Body of pancreas (tissue), 4 donors: ENCODE results near the gene PRSS33. TPM values are rescaled to one million over a fixed set of nuclear protein-coding genes. Genes with fewer than 3 reads are reported as not detected.

Experiments used
- ATAC-seq: fragments of 150-250 bp; one replicate; pipeline ENCODE4 v1.9.1; 2016
- DNase-seq, 4 donors: peaks; one replicate each; pipeline ENCODE4 v3.0.0-alpha.2; 2019
- H3K27ac ChIP-seq, 4 donors: fragments of 200-600 bp; sonication (generic); 1 replicate in 3 of 4; 2 replicates in 1 of 4; pipeline versions ENCODE4 v1.5.1 to v1.6.1; 2016 to 2019; ENCODE audit warnings: mild to moderate bottlenecking in 1 of 4, mixed read lengths in 1 of 4, moderate library complexity in 1 of 4
- H3K27me3 ChIP-seq, 2 donors: fragments of 200-600 bp; sonication (generic); one replicate each; pipeline ENCODE4 v1.6.0; 2016; ENCODE audit warnings: mild to moderate bottlenecking in 1 of 2
- H3K36me3 ChIP-seq, 2 donors: fragments of 200-600 bp; sonication (generic); replicated peaks in 1 of 2; 2 replicates each; pipeline ENCODE4 v1.5.1; 2016; ENCODE audit warnings: low read depth in 2 of 2; ENCODE audit not compliant: insufficient read depth in 1 of 2
- H3K4me1 ChIP-seq: fragments of 200-600 bp; sonication (generic); one replicate; pipeline ENCODE4 v1.6.0; 2016
- H3K4me3 ChIP-seq, 2 donors: fragments of 200-600 bp; sonication (generic); 1 replicate in 1 of 2; 2 replicates in 1 of 2; pipeline ENCODE4 v1.5.1; 2016 to 2019
- H3K9me3 ChIP-seq, 3 donors: fragments of 200-600 bp; sonication (generic); 1 replicate in 2 of 3; 2 replicates in 1 of 3; pipeline ENCODE4 v1.5.1; 2016
- CTCF ChIP-seq, 7 experiments: fragments of 450-650 bp in 4 of 7; fragments of 200-600 bp in 3 of 7; sonication (generic) in 3 of 7; IDR thresholded peaks; one replicate each; pipeline ENCODE4 v1.5.1; 2016 to 2019; ENCODE audit warnings: antibody characterized with exemption in 7 of 7
- POLR2A ChIP-seq, 3 donors: fragments of 450-650 bp; IDR thresholded peaks; one replicate each; pipeline ENCODE4 v1.6.1; 2016; ENCODE audit warnings: antibody characterized with exemption in 3 of 3, mild to moderate bottlenecking in 2 of 3
- WGBS, 2 donors: methylation state at CpG; one replicate each; pipeline ENCODE4 v1.1.5; 2017; 5-methylcytosine and 5-hydroxymethylcytosine counted together
- intact Hi-C: fragments of 100-400 bp; cut with DNase I; formaldehyde crosslinking; loops from one replicate; pipeline ENCODE4 v1.15.1; 2023
- total RNA-seq, 2 donors: library from RNA; depleted of rRNA; stranded (reverse); fragments of >200 nt; gene quantifications; one replicate each; pipeline ENCODE4 v1.1.0, GENCODE V29; 2016

PRSS33 gene
- total RNA-seq = not detected

- Histone ChIP-seq H3K27me3 (peaks cover 0 to 20% of the 10 kb centered on the region in 2 donors), H3K36me3 (no peaks in the 10 kb centered on the region), H3K9me3 (no peaks in the 10 kb centered on the region), H3K27ac (no peak within 1 kb of the TSS), H3K4me1 (peaks cover 17% of the 10 kb centered on the region), H3K4me3 (no peak within 1 kb of the TSS)
- intact Hi-C loops = no loop called here
- DNase-seq = no peak
- no peak for ATAC-seq
- WGBS, 2 donors = 15 to 21% methylated on average over 9 of the region's 10 CpGs
- TF ChIP-seq POLR2A (IDR thresholded peaks at IDR 0.05) = no peak
- TF ChIP-seq CTCF (IDR thresholded peaks at IDR 0.05) = no peak
These were observed at the start of gene PRSS33 for GRCh38 chr16:2787406-2787805. Gene PRSS33 (minus strand): TSS chr16:2787560. CDS start chr16:2786547, 1,013 bp downstream.

GRCh38 chr16:2836646-2837508 is 49.5 kb upstream of the PRSS33 start:
- no peak overlapping the region for H3K4me3 ChIP-seq
- H3K9me3 ChIP-seq = no peaks in the 10 kb centered on the region
- ATAC-seq (no peak), DNase-seq (no peak)
- no peaks in the 10 kb centered on the region for H3K36me3 ChIP-seq
- intact Hi-C loops = no loop called here
- TF ChIP-seq POLR2A (IDR thresholded peaks at IDR 0.05) (no peak), CTCF (IDR thresholded peaks at IDR 0.05) (no peak)
- peaks cover under 1% of the 10 kb centered on the region for H3K4me1 ChIP-seq
- WGBS, 2 donors = 44 to 50% methylated on average over 10 to 13 of the region's 13 CpGs
- H3K27ac ChIP-seq = peak overlapping the region; percentile 62 to 85 (median 78)
- no peaks in the 10 kb centered on the region for H3K27me3 ChIP-seq

GRCh38 chr16:2835638-2836493 is 48.5 kb upstream of the PRSS33 start:
- no peaks in the 10 kb centered on the region for H3K36me3 ChIP-seq
- peak in 4 of 7 experiments; percentile 11 to 39 (median 35) for TF ChIP-seq CTCF (IDR thresholded peaks at IDR 0.05)
- peak in 2 of 3 donors; percentile 38 to 59 for TF ChIP-seq POLR2A (IDR thresholded peaks at IDR 0.05)
- WGBS, 2 donors = 24 to 29% methylated on average over 19 to 22 of the region's 22 CpGs
- intact Hi-C loops = no loop called here
- no peaks in the 10 kb centered on the region for H3K27me3 ChIP-seq
- H3K4me3 ChIP-seq = no peak overlapping the region
- ATAC-seq = peak; percentile 83
- peak; percentile 62 to 82 (median 73) for DNase-seq
- no peaks in the 10 kb centered on the region for H3K4me1 ChIP-seq
- H3K9me3 ChIP-seq = no peaks in the 10 kb centered on the region
- peak overlapping the region; percentile 62 to 85 (median 78) for H3K27ac ChIP-seq

GRCh38 chr16:2834968-2835367 is 47.6 kb upstream of the PRSS33 start:
- intact Hi-C loops = no loop called here

More at GRCh38 chr16:2834968-2835367, 47.6 kb upstream of the PRSS33 start:
- H3K27ac ChIP-seq = peak overlapping the region; percentile 61 to 85 (median 78)
- ATAC-seq (no peak), DNase-seq (no peak)
- no peak overlapping the region for H3K4me3 ChIP-seq
- no peaks in the 10 kb centered on the region for H3K36me3 ChIP-seq
- no peaks in the 10 kb centered on the region for H3K27me3 ChIP-seq
- H3K9me3 ChIP-seq = no peaks in the 10 kb centered on the region
- WGBS, 2 donors = 42 to 53% methylated on average over 3 of the region's 3 CpGs
- H3K4me1 ChIP-seq = no peaks in the 10 kb centered on the region
- no peak for TF ChIP-seq CTCF (IDR thresholded peaks at IDR 0.05)
- no peak for TF ChIP-seq POLR2A (IDR thresholded peaks at IDR 0.05)
